ENCODE data around the gene BRAT1. TPM values are rescaled to one million over a fixed set of nuclear protein-coding genes. Genes with fewer than 3 reads are reported as not detected.

Gene BRAT1
- total RNA-seq, 1 experiment from 2014 or later: 50.0 TPM

GRCh38 chr7:2503056-2503941 is 52.0 kb downstream of the BRAT1 start:
- Mint-ChIP-seq H3K9me3 (no peaks in the 10 kb centered on the region), H3K27ac (no peak overlapping the region), H3K4me1 (peaks cover 20% of the 10 kb centered on the region), H3K36me3 (no peaks in the 10 kb centered on the region), H3K4me3 (no peak overlapping the region), H3K27me3 (ENCODE audit: low read depth) (no peaks in the 10 kb centered on the region; the same call in 1 of the 2 replicates)
- CTCF ChIA-PET: interaction anchor here (1.4 kb wide), 1 partner anchor 21 kb away, joined by 4 read pairs; no protein-coding TSS in a partner anchor
- POLR2A ChIA-PET: interaction anchor here (0.5 kb wide), 1 partner anchor 195 kb away, joined by 7 read pairs; no protein-coding TSS in a partner anchor
- DNase-seq (ENCODE audit: low spot score): no peak
- TF ChIP-seq HMGA2 (CRISPR knock-in tag; IDR thresholded peaks at IDR 0.05) (no peak), ZNF532 (CRISPR knock-in tag; IDR thresholded peaks at IDR 0.05; ENCODE audit: borderline replicate concordance) (no peak), ZSCAN18 (CRISPR knock-in tag; IDR thresholded peaks at IDR 0.05) (no peak), PRRX2 (CRISPR knock-in tag; IDR thresholded peaks at IDR 0.05) (no peak), USF2 (CRISPR knock-in tag; IDR thresholded peaks at IDR 0.05) (no peak), ZNF671 (CRISPR knock-in tag; IDR thresholded peaks at IDR 0.05) (no peak), HMGXB4 (CRISPR knock-in tag; IDR thresholded peaks at IDR 0.05) (no peak), TEAD4 (CRISPR knock-in tag; IDR thresholded peaks at IDR 0.05) (no peak), JAZF1 (CRISPR knock-in tag; IDR thresholded peaks at IDR 0.05) (no peak), CREM (CRISPR knock-in tag; IDR thresholded peaks at IDR 0.05) (no peak), ZNF512 (CRISPR knock-in tag; IDR thresholded peaks at IDR 0.05; ENCODE audit: borderline replicate concordance) (no peak), ZNF423 (CRISPR knock-in tag; IDR thresholded peaks at IDR 0.05) (no peak), USF1 (CRISPR knock-in tag; IDR thresholded peaks at IDR 0.05) (no peak), SP1 (CRISPR knock-in tag; conservative IDR thresholded peaks at IDR 0.05) (no peak), SMAD4 (CRISPR knock-in tag; IDR thresholded peaks at IDR 0.05) (no peak), ELF4 (CRISPR knock-in tag; IDR thresholded peaks at IDR 0.05; ENCODE audit: low read depth) (no peak)
- TF ChIP-seq, protein P1, sequence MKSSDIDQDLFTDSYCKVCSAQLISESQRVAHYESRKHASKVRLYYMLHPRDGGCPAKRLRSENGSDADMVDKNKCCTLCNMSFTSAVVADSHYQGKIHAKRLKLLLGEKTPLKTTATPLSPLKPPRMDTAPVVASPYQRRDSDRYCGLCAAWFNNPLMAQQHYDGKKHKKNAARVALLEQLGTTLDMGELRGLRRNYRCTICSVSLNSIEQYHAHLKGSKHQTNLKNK (CRISPR knock-in tag; IDR thresholded peaks at IDR 0.05): no peak
- TF ChIP-seq, protein P2, sequence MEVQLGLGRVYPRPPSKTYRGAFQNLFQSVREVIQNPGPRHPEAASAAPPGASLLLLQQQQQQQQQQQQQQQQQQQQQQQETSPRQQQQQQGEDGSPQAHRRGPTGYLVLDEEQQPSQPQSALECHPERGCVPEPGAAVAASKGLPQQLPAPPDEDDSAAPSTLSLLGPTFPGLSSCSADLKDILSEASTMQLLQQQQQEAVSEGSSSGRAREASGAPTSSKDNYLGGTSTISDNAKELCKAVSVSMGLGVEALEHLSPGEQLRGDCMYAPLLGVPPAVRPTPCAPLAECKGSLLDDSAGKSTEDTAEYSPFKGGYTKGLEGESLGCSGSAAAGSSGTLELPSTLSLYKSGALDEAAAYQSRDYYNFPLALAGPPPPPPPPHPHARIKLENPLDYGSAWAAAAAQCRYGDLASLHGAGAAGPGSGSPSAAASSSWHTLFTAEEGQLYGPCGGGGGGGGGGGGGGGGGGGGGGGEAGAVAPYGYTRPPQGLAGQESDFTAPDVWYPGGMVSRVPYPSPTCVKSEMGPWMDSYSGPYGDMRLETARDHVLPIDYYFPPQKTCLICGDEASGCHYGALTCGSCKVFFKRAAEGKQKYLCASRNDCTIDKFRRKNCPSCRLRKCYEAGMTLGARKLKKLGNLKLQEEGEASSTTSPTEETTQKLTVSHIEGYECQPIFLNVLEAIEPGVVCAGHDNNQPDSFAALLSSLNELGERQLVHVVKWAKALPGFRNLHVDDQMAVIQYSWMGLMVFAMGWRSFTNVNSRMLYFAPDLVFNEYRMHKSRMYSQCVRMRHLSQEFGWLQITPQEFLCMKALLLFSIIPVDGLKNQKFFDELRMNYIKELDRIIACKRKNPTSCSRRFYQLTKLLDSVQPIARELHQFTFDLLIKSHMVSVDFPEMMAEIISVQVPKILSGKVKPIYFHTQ (CRISPR knock-in tag; IDR thresholded peaks at IDR 0.05): no peak
- ATAC-seq: no peak

All from WTC11 (cell line).